GM23338 (cell line): ENCODE measurements around the gene ACOXL.

Experiments
- CTCF ChIP-seq, 2 experiments: fragments of 200-600 bp in 1 of 2; sonication (generic) in 1 of 2; conservative IDR thresholded peaks; 2 replicates each; pipeline versions ENCODE4 v1.5.1 to v1.6.1; 2016 to 2017; ENCODE audit warnings: antibody characterized with exemption in 2 of 2, low read depth in 2 of 2, mild to moderate bottlenecking in 2 of 2, moderate library complexity in 1 of 2
- POLR2AphosphoS5 ChIP-seq: IDR thresholded peaks from 2 replicates; pipeline ENCODE4 v1.6.1; 2016; ENCODE audit warnings: antibody characterized with exemption, low read depth

DNA sequence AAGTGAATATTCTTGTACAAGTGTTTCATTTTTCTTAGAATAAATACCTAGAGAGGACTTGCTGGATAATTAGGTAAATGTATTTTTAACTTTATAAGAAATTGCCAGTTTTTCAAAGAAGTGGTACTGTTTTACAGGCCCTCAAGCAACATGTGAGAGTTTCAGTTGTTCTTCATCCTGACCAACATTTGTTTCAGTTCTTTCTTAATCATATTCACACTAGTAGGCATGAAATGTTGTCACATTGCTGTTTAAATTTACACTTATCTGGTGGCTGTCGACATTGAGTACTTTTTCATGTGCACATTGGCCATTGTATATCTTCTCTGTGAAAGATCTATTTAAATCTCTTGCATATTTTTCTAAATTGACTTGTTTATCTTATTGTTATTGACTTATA lies 178.1 kb downstream of the ACOXL start:
- TF ChIP-seq POLR2AphosphoS5 (no peak), CTCF (conservative IDR thresholded peaks at IDR 0.05; ENCODE audit: low read depth in 2 of 2) (no peak)
